SW 1271 (cell line): ENCODE results near the gene KLF15.

Experiments
- DNase-seq, 2 experiments: peaks; one replicate each; lab custom pipeline; 2025; lab: John Stamatoyannopoulos, UW

KLF15 gene

GRCh38 chr3:126357295-126358037 lies at the start of gene KLF15:
KLF15 (minus strand) TSS chr3:126357408; CDS start chr3:126352922, 4,486 bp downstream.
- peak in 1 of 2 experiments; percentile 47 for DNase-seq

- DNase-seq: no peak
These were observed 49.4 kb upstream of the KLF15 start for GRCh38 chr3:126406389-126407296.

DNA sequence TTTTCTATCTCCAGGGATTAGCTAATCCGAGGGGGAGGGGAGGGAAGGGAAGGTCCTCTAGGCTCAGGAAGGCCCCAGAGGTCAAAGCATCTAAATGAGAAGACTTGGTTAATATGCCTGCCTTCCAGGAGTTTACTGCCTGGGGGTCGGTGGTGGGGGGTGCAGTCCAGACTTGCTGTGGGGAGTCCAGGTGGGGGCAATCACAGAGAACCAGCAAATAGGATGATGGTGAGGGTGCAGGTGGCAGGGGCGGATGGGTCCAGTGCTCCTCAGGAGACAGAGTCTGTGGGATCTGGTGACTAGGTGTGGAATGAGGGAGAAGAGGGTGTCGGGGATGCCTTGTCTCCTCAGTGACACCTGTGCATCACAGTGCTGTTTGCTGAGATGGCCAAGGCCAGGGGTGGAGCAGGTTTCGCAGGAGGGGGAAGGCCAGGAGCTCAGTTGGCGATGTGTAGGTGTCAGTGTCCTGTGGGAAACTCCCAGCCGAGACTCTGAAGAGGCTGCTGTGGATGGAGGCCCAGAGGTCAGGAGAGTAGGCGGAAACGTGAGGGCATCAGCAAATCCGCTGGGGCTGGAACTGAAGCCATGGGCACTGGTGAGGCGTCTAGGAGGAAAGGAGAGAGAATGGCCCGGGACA lies 45.6 kb upstream of the KLF15 start:
- no peak for DNase-seq

GRCh38 chr3:126402178-126402577 lies 45.0 kb upstream of the KLF15 start:
- no peak for DNase-seq

GRCh38 chr3:126401611-126402160 lies 44.5 kb upstream of the KLF15 start:
- DNase-seq: no peak

GRCh38 chr3:126399756-126400155 lies 42.5 kb upstream of the KLF15 start:
- no peak for DNase-seq

DNA sequence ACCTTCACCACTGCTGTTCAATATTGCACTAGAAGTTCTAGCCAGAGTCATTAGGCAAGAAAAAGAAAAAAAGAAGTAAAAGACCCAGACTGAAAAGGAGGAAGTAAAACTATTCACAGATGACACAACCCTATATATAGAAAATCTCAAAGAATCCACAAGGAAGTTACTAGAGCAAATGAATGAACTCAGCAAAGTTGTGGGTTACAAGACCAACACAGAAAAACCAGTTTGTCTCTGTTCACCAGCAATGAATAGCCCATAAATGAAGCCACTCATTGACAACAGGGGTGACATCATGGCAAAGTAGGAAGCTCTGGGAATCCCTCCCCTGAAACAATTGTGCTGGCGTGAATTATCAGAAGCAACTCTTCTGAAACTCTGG lies 42.1 kb upstream of the KLF15 start:
- DNase-seq: no peak

DNA sequence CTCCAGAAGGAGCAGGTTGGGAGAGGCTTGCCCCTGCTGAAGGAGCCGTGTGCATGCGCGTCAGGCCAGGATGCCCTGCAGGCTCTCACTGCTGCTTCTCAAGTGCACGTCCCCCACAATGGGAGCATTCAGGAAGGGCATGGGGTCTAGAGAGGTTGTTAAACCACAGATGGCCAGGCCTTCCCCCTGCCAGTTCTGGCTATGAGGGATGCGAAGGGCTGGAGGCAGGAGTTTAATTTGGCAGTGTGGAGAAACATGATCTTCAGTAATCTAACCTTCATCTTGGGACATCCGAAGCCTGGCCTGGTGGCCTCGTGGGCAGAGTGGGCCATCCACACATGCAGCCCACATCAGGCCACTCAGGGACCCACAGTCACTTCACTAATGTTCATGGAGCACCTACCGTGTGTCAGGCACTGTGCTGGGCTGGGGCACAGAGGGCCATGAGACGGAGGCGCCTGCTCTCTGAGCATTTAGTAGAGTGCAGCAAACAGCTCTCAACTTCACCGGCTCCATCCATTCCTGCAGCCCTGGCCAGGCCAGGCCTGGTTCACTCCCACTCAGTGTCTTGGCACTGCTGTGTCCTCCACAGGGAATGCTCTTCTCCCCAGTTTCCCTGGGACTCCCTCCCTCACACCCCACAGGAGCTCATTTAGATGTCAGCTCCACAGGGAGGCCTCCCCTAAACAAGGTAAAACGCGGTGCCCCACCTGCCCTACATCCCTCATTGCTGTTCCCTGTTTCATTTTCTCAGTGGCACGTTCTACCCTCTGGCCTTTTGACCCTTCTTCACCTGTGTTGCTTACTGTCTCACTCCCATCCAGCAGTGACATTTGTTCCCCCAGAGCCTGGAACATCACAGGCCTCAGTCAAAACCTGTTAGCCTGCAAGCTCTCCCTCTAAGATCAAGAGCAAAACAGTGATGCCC lies 41.5 kb upstream of the KLF15 start:
- no peak for DNase-seq

- DNase-seq: no peak
These were observed 40.6 kb upstream of the KLF15 start for GRCh38 chr3:126397610-126398422.

DNA sequence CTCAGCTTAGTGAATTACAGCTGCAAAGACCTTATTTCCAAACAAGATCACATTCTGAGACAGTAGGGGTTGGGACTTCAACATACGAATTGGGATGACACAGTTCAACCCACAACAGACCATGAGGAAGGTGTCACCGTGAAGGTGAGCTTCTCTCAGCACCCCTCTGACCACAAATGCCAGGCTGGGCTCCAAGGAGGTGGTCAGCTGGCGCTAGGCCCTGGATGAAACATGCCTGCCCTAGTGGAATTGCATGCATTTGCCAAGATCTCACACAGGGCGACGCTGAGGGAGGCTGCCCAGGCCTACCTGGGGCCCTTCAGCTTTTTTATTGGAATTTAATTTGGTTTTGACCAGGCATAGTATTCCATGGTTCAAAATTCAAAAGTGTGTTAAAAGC lies 39.3 kb upstream of the KLF15 start:
- no peak for DNase-seq

DNA sequence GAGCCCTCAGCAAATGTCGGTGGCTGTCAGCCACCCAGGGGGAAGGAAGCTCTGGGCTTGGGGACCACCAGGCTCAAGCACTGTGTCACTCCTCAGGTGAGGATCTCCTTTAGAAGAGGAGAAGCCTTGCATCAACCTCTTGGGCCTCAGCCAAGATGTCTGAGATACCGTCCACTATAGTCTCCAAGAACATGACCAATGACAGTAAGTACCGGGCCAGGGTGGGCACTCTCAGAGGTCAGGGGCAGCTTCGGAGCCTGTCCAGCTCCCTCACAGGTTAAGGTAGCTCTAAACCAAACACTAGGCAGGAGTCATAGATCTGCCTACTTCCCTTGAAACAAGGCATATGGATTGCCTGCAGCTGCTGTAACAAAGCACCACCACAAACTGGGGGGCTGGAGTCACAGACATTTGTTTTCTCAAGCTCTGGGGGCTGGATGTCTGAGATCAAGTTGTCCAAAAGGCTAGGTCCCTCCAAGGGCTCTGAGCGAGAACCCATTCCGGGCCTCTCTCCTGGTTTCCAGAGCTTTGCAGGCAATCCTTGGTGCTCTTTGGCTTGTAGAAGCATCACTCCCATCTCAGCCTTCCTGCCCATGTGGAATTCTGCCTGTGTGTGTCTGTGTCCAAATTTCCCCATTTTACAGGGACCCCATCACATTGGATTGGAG lies 38.8 kb upstream of the KLF15 start:
- no peak for DNase-seq

DNA sequence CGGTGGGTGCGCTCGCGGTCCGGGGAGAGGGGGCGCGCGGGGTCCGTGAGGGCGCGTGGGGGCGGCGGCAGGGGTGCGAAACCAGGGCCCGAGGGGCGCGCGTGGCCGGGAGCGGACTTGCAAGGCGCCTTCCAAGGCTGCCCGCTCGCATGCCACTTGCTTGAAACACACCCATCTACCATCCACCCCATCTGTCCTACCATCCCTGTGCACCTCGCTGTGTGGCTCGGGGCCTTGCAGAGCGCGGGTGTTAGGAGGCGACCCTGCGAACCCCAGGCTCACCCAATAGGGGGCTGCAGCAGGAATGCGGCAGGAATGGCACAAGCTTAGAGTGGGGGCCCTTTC lies 37.7 kb upstream of the KLF15 start:
- no peak for DNase-seq

- DNase-seq: no peak
These were observed 37.2 kb upstream of the KLF15 start, which contains the start of gene CFAP100 for GRCh38 chr3:126394179-126394976. CFAP100 (plus strand) TSS chr3:126394909; CDS start chr3:126396001, 1,092 bp downstream.

- DNase-seq: no peak
These were observed 36.4 kb upstream of the KLF15 start for GRCh38 chr3:126393563-126393962.

- DNase-seq: no peak
These were observed 35.0 kb upstream of the KLF15 start for GRCh38 chr3:126392246-126392645.

GRCh38 chr3:126391631-126392030 lies 34.4 kb upstream of the KLF15 start:
- DNase-seq: no peak

DNA sequence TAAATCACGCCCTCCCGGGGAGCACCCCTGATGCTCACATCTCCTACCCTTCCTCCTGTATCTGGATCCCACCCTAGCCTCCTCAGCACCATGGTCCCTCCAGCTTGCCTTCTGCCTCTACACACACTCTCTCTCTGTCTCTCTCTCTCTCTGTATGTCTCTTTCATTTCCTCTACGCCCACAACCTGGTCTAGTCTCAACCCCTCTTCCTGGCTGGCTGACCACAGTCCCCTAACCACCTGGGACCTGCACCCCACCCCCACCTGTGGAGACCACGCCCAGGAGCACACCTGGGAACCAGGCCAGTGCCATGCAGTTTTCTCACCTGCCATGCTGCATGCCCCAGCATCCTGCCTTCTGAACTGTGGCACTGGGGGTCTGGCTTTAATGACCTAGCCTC lies 33.5 kb upstream of the KLF15 start:
- no peak for DNase-seq

GRCh38 chr3:126390201-126390600 lies 33.0 kb upstream of the KLF15 start:
- no peak for DNase-seq

DNA sequence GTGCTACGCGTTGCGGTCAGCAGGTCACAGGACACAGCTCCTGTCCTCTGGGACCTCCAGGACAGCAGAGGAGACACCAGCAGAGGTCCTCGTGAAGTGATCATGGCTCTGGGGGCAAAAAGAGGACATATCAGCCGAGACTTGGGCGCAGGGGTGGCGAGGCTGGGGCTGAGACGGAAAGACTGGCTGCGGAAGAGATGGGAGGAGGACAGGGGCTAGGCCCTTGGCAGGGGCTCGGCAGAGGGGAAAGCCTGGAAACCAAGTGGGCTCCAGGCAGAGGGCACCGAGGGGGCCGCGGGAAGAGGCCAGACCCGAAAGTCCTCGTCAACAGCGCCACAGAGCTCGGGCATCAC lies 32.6 kb upstream of the KLF15 start:
- DNase-seq: no peak
